HAP-1 (cell line): ENCODE results near the gene SPATC1L.
A peak's percentile ranks its signal among the peaks of the same experiment; 100 is the strongest.

Experiments used
- DNase-seq, 2 experiments: peaks; one replicate each; pipeline ENCODE4 v3.0.0-alpha.2; 2016 to 2020; ENCODE audit warnings: low spot score in 2 of 2
- H3K27me3 ChIP-seq: fragments of 250-450 bp; sonication (Bioruptor Pico); 2 replicates; pipeline ENCODE4 v1.5.1; 2020; ENCODE audit warnings: low read depth, mild to moderate bottlenecking, moderate library complexity
- H3K36me3 ChIP-seq: fragments of 250-450 bp; sonication (Bioruptor Pico); replicated peaks from 2 replicates; pipeline ENCODE4 v1.5.1; 2020; ENCODE audit warnings: mild to moderate bottlenecking
- H3K4me1 ChIP-seq: fragments of 250-450 bp; sonication (Bioruptor Pico); 2 replicates; pipeline ENCODE4 v1.5.1; 2020; ENCODE audit warnings: mild to moderate bottlenecking
- H3K4me3 ChIP-seq: fragments of 250-450 bp; sonication (Bioruptor Pico); 2 replicates; pipeline ENCODE4 v1.5.1; 2020; ENCODE audit warnings: mild to moderate bottlenecking, moderate library complexity
- H3K9me3 ChIP-seq: fragments of 250-450 bp; sonication (Bioruptor Pico); 2 replicates; pipeline ENCODE4 v1.5.1; 2020; ENCODE audit warnings: mild to moderate bottlenecking, moderate library complexity
- in situ Hi-C: fragments of 300-500 bp; cut with MboI; formaldehyde crosslinking; loops from 3 replicates; pipeline ENCODE4 v1.14.3; 2020; ENCODE audit warnings: low sequenced_read_pairs, inconsistent platforms, mixed read lengths

SPATC1L gene

DNA sequence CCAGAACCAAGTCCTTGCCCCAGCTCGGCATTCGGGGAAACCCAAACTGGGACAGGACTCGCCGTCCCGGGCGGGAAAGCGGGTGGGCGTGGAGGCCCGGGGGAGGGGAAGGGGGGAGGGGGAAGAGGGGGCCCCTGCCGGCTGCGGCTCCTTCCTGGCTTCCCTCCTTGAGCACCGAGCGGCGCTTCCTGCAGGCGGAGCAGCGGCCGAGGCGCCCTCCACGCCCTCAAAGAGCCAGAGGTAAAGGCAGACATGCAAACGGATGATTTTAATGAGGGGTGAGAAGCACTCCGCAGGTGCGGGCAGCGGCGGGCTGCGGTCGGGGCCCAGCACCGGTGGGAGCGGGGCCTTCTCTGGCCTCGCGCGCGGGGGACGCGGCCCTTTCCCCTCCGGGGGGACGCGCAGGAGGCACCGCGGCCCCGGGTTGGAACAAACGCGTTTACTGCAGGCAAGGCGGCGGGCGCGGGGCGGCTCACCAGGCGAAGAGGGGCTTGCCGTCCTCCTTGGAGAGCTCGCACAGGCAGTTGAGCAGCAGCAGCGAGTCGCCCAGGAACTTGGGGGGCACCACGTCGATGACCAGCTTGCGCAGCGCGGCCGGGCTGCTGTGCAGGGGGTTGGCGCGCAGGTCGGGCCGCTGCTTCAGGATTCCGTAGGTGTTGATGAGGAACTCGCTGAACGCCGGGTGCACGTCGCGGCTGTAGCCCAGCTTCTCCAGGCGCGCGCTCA, 23.2 kb downstream of the SPATC1L start:
- in situ Hi-C loops, result no loop called here
- Histone ChIP-seq H3K9me3 (no peaks in the 10 kb centered on the region), H3K36me3 (no peaks in the 10 kb centered on the region), H3K27me3 (no peaks in the 10 kb centered on the region), H3K4me1 (no peaks in the 10 kb centered on the region), H3K4me3 (no peak overlapping the region)
- DNase-seq, result peak in 1 of 2 experiments; percentile 20

GRCh38 chr21:46160657-46160906, 23.7 kb downstream of the SPATC1L start:
- H3K27me3 ChIP-seq, result no peaks in the 10 kb centered on the region
- in situ Hi-C loops, result no loop called here
- H3K4me3 ChIP-seq, result no peak overlapping the region
- H3K9me3 ChIP-seq, result no peaks in the 10 kb centered on the region
- no peaks in the 10 kb centered on the region for H3K36me3 ChIP-seq
- no peak for DNase-seq
- H3K4me1 ChIP-seq, result no peaks in the 10 kb centered on the region

GRCh38 chr21:46159841-46160656, 24.2 kb downstream of the SPATC1L start:
- Histone ChIP-seq H3K4me1 (no peaks in the 10 kb centered on the region), H3K9me3 (no peaks in the 10 kb centered on the region), H3K36me3 (no peaks in the 10 kb centered on the region), H3K27me3 (no peaks in the 10 kb centered on the region), H3K4me3 (no peak overlapping the region)
- DNase-seq, result no peak
- in situ Hi-C loops, result no loop called here

- H3K36me3 ChIP-seq, result no peaks in the 10 kb centered on the region
- no peaks in the 10 kb centered on the region for H3K4me1 ChIP-seq
- H3K4me3 ChIP-seq, result no peak overlapping the region
- no peaks in the 10 kb centered on the region for H3K27me3 ChIP-seq
- no peaks in the 10 kb centered on the region for H3K9me3 ChIP-seq
- in situ Hi-C loops, result no loop called here
- no peak for DNase-seq
Measured at GRCh38 chr21:46159390-46159789, 24.9 kb downstream of the SPATC1L start.

- Histone ChIP-seq H3K36me3 (no peaks in the 10 kb centered on the region), H3K27me3 (no peaks in the 10 kb centered on the region), H3K9me3 (no peaks in the 10 kb centered on the region), H3K4me3 (no peak overlapping the region), H3K4me1 (no peaks in the 10 kb centered on the region)
- in situ Hi-C loops, result no loop called here
- no peak for DNase-seq
Measured at GRCh38 chr21:46158666-46159300, 25.5 kb downstream of the SPATC1L start.

DNA sequence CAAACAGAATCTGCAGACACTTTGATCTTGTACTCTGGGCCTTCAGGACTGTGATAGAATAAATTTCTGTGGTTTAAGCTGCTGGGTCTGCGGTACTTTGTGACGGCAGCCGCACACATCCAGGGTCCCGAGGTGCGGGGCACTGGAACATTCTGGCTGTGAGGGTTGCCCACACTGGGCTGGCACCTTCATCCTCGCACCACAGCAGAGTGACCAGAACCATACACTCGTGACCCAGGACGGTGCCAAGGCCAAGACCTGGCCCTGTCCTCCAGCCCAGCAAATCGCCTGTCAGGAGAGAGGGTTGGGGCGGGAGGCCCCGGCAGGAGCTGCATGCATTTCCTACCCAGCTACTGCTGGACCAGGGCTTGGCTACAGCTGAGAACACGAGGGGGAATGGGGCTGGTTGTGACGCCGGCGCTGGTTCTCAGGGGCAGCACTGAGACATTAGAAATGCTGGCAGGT, 26.2 kb downstream of the SPATC1L start:
- in situ Hi-C loops, result no loop called here
- Histone ChIP-seq H3K36me3 (no peaks in the 10 kb centered on the region), H3K4me1 (peaks cover 3% of the 10 kb centered on the region)

GRCh38 chr21:46157396-46157986, 26.8 kb downstream of the SPATC1L start:
- Histone ChIP-seq H3K4me1 (peaks cover 3% of the 10 kb centered on the region), H3K9me3 (no peaks in the 10 kb centered on the region), H3K27me3 (no peaks in the 10 kb centered on the region), H3K36me3 (no peaks in the 10 kb centered on the region), H3K4me3 (no peak overlapping the region)
- DNase-seq, result no peak
- in situ Hi-C loops, result no loop called here

More for the DNA sequence above, 26.2 kb downstream of the SPATC1L start:
- Histone ChIP-seq H3K9me3 (no peaks in the 10 kb centered on the region), H3K4me3 (no peak overlapping the region), H3K27me3 (no peaks in the 10 kb centered on the region)
- DNase-seq, result no peak

- H3K27me3 ChIP-seq, result no peaks in the 10 kb centered on the region
- DNase-seq, result no peak
- H3K36me3 ChIP-seq, result no peaks in the 10 kb centered on the region
- peaks cover 3% of the 10 kb centered on the region for H3K4me1 ChIP-seq
- in situ Hi-C loops, result no loop called here
- H3K4me3 ChIP-seq, result no peak overlapping the region
- no peaks in the 10 kb centered on the region for H3K9me3 ChIP-seq
Measured at GRCh38 chr21:46156678-46157077, 27.6 kb downstream of the SPATC1L start.

- Histone ChIP-seq H3K9me3 (no peaks in the 10 kb centered on the region), H3K27me3 (no peaks in the 10 kb centered on the region), H3K4me3 (no peak overlapping the region), H3K36me3 (no peaks in the 10 kb centered on the region), H3K4me1 (peaks cover 3% of the 10 kb centered on the region)
- no peak for DNase-seq
- in situ Hi-C loops, result no loop called here
Measured at GRCh38 chr21:46156378-46156645, 27.9 kb downstream of the SPATC1L start.

- in situ Hi-C loops, result no loop called here
- Histone ChIP-seq H3K4me1 (peaks cover 3% of the 10 kb centered on the region), H3K36me3 (no peaks in the 10 kb centered on the region), H3K9me3 (no peaks in the 10 kb centered on the region), H3K4me3 (no peak within 1 kb of the TSS), H3K27me3 (no peaks in the 10 kb centered on the region)
- DNase-seq, result no peak
Measured at GRCh38 chr21:46155514-46156377, 28.5 kb downstream of the SPATC1L start, which contains the start of gene FTCD. Gene FTCD, minus strand, starts transcription at chr21:46155579. Its CDS starts 56 bp downstream, at chr21:46155523.

DNA sequence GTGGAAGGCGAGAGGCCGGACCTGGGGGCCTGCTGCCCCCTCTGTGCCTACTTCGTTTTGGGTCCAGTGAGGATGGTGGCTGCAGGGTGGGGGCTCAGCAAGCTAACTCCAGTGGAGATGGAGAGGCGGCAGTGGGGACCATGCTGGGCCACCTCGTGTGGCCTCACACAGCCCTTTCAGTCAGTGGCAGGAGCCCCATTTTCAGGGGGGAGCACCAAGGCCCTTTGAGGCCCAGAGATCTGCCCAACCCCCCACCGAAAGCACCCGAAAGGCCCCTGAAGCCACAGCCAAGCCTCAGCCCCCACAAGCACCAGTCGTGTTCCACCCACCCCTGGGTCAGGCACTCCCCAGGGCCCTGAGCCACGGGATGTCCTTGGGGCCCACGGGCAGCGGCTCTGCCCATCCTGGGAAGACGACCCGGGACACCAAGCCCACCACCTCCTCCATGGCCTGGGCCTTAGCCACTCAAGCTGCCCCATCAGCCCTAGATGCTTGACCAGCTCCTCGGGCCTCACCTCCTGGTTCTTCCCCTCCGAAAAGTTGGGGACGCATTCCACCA, 29.2 kb downstream of the SPATC1L start:
- Histone ChIP-seq H3K36me3 (no peaks in the 10 kb centered on the region), H3K9me3 (no peaks in the 10 kb centered on the region), H3K4me3 (no peak overlapping the region), H3K27me3 (no peaks in the 10 kb centered on the region), H3K4me1 (peaks cover 3% of the 10 kb centered on the region)
- in situ Hi-C loops, result no loop called here
- no peak for DNase-seq

DNA sequence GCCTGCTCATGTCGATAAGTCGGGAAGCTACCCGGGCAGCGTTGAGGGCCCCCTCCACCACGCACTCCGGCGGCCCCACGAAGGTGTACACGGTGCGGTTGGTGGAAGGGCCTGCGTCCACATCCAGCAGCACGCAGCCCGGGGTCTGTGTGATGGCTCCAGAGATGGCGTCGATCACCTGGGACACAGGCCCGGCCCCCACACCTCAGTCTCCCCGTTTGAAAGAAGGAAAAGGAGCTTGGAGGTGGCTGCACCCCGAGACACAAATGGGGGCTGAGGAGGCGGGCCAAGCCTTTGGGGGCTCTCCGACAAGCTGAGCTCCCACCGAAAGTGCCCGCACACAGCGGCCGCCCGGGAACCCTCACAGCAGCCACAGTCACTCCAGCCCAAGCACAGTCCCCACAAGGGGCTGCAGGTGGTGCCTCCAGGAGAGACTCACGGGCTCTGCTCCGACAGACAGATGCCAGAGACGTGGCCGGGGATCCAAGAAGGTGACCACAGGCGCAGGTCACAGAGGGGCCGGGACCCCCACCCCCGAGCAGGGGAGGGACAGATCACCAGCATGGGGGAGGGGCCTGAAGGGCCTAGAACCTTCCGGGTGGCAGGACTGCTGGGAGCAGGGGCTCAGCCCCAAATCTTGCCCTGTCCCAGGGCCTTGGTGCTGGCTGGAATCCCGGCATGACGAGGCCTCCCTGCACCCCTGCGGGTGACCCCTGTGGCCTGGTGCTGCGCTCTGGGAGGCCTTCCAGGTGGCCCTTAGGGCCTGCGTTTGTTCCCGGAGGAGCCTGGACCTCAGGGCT, 29.9 kb downstream of the SPATC1L start:
- peak in 1 of 2 experiments; percentile 6 for DNase-seq
- Histone ChIP-seq H3K4me1 (peaks cover 3% of the 10 kb centered on the region), H3K27me3 (no peaks in the 10 kb centered on the region), H3K36me3 (no peaks in the 10 kb centered on the region), H3K4me3 (no peak overlapping the region), H3K9me3 (no peaks in the 10 kb centered on the region)
- in situ Hi-C loops, result no loop called here
